ENCODE measurements around the gene CAMTA1. TPM values are rescaled to one million over a fixed set of nuclear protein-coding genes. Genes with fewer than 3 reads are reported as not detected.
"Not testable (repeated sequence)": the region's sequence is repeated elsewhere in the genome, so short reads cannot be mapped to it uniquely, and the experiment has no call there.

Gene CAMTA1
- total RNA-seq, 1 donor, result 19.9 TPM

GRCh38 chr1:7372477-7373120 is 587.3 kb downstream of the CAMTA1 start:
- no peak for DNase-seq (ENCODE audit: low read depth in 2 of 3, low spot score in 2 of 3)

DNA sequence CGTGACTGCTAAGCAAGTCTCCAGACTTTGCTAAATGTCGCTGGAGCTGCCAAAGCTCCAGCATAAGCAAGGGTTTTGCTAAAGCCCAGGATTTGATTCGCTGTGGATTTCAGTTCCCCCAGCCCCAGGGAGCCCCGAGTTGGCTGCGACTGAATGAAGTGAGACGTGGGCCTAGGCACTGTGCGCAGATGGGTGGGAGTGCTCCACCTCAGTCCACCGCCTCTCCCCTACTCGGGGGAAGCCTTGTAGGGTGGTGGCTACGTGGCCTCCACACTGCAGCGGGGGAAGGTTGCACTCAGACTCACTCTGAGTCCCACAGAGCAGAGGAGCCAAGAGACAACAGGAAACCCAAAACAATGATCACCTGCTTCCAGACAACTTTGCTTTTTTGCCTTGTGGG is 588.0 kb downstream of the CAMTA1 start:
- DNase-seq (ENCODE audit: low read depth in 2 of 3, low spot score in 2 of 3), result no peak

- no peak for DNase-seq (ENCODE audit: low read depth in 2 of 3, low spot score in 2 of 3)
Measured at GRCh38 chr1:7373876-7374562, 588.8 kb downstream of the CAMTA1 start.

- no peak for DNase-seq (ENCODE audit: low read depth in 2 of 3, low spot score in 2 of 3)
Measured at GRCh38 chr1:7374563-7375160, 589.4 kb downstream of the CAMTA1 start.

GRCh38 chr1:7375329-7375728 is 590.1 kb downstream of the CAMTA1 start:
- DNase-seq (ENCODE audit: low read depth in 2 of 3, low spot score in 2 of 3), result no peak

DNA sequence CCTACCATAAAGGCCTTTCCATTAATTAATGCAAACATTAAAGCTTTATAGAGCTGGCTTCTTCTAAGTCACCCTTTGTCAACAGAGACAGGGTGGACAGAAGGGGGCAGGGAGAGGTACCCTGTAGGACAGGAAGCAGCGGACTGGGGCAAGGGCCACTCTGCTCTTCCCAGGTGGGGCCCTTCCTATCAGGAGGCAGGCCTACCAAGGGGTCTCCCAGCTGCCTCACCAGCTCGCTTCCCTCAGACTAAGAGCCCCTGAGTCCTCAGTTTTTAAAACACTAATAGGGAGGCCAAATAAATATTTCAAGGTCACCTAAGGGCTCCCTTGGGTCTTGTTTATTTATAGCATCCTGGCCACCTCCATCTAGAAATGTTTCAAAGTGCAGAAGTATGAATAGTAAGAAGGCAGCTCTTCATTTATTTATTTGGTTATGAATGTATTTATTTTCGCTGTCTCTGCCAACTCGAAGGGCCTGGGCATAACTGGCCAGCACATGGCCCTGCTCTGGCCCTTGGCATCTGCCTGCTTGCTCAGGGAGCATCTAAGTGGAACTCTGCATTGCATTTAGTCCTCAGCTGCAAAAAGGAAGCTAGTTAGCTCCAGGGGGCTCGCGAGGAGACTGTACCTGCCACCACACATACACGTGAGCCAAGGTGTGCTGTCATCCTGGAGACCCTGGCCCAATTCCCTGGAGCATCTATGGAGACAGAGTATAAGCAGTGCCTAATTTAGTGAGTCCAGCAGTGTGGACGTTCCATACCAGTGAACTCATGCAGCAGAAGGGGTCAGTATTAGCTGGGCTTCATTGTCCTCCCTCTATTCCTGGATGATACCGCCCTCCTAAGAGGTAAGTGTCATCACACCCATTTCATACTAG is 590.8 kb downstream of the CAMTA1 start:
- DNase-seq (ENCODE audit: low read depth in 2 of 3, low spot score in 2 of 3), result no peak

DNA sequence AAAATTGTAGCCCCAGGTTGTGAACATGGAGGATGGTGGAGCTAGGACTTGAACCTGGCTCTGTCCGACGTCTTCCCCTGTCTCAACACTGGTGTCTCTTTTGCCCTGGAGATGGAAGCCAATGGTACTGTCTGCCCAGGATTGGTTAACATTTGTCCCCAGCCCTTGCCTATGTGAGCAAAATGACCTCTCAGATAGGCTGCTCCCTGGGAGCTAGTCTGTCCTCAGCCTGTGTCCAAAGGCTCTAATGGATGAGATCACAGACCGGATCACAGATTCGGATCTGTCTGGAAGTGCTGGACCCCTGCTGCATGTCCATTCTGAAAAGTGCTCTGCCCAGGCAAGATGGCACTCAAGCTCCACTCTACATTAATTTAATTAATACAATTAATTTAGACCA is 591.4 kb downstream of the CAMTA1 start:
- no peak for DNase-seq (ENCODE audit: low read depth in 2 of 3, low spot score in 2 of 3)

- DNase-seq (ENCODE audit: low read depth in 2 of 3, low spot score in 2 of 3), result no peak
Measured at GRCh38 chr1:7378346-7379130, 593.3 kb downstream of the CAMTA1 start.

GRCh38 chr1:7379441-7379971 is 594.3 kb downstream of the CAMTA1 start:
- DNase-seq (ENCODE audit: low read depth in 2 of 3, low spot score in 2 of 3), result no peak

GRCh38 chr1:7380068-7380467 is 594.8 kb downstream of the CAMTA1 start:
- not testable (repeated sequence) for DNase-seq (ENCODE audit: low read depth in 2 of 3, low spot score in 2 of 3)

- no peak for DNase-seq (ENCODE audit: low read depth in 2 of 3, low spot score in 2 of 3)
Measured at GRCh38 chr1:7380712-7381111, 595.5 kb downstream of the CAMTA1 start.

- not testable (repeated sequence) for DNase-seq (ENCODE audit: low read depth in 2 of 3, low spot score in 2 of 3)
Measured at GRCh38 chr1:7381729-7382128, 596.5 kb downstream of the CAMTA1 start.

- no peak for DNase-seq (ENCODE audit: low read depth in 2 of 3, low spot score in 2 of 3)
Measured at GRCh38 chr1:7382971-7383370, 597.7 kb downstream of the CAMTA1 start.

- no peak for DNase-seq (ENCODE audit: low read depth in 2 of 3, low spot score in 2 of 3)
Measured at GRCh38 chr1:7383671-7384520, 598.6 kb downstream of the CAMTA1 start.

DNA sequence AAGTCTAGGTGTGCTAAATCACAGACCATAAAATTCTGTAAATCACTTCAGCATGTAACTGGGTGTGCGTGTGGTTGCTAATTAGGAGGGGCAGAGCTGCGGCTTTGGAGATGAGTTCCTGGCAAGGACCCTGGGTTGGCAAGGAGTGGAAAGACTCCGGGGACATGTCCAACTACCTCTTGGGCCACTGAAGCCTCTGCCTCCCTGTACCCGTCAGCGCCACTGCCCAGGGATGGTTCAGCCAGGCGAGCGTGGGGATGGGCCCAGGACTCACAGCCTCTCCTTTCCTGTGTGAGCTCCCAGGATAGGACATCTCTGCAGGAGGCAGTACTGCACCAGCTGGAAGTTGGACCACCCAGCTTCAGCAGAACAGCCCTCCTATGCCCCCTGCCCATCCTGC is 599.4 kb downstream of the CAMTA1 start:
- DNase-seq (ENCODE audit: low read depth in 2 of 3, low spot score in 2 of 3), result no peak

- DNase-seq (ENCODE audit: low read depth in 2 of 3, low spot score in 2 of 3), result no peak
Measured at GRCh38 chr1:7385471-7386225, 600.4 kb downstream of the CAMTA1 start.

GRCh38 chr1:7386226-7387052 is 601.2 kb downstream of the CAMTA1 start:
- DNase-seq (ENCODE audit: low read depth in 2 of 3, low spot score in 2 of 3), result no peak
